ENCODE results near the gene PNMA6E.

Gene PNMA6E

DNA sequence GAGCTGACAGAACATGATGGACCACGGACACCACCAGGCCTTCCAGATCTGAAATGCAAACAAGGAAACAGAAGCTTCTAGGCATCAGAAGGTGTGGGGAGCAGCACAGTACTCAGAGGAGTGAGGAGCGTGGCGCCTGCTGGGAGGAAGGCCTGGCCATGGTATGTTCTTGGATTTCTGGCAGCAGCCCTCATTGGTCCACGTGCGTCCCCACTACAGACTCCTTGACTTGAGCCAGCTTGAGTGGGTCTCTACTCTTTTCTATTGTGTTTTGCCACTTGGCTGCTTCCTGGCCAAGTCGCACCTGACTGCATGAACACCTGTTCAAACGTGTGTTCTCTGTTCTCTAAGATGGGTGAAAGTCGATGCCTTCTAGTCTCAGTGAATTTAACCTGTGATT, 49.2 kb downstream of the PNMA6E start:
- DNase-seq (ENCODE audit: low read depth in 2 of 2) = no peak

GRCh38 chrX:153349952-153350351, 51.2 kb downstream of the PNMA6E start:
- DNase-seq (ENCODE audit: low read depth in 2 of 2) = no peak

DNA sequence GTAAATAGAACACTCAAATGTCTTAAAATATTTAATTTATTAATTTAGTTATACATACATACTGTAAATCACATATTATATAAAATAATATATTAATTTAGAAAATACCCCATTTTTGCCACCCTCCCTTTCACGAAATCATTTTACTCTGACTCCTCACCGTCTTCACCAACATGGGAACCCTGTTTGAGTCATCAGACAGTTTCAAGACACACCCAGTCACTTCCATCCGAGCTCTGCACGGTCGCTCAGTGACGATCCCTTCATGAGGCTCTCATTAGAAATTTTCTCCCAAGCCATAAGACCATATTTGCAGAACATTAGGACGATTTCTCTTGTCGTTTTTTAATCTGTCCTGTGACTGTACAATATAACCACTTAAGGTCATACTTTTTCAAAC, 52.7 kb downstream of the PNMA6E start:
- no peak for DNase-seq (ENCODE audit: low read depth in 2 of 2)

DNA sequence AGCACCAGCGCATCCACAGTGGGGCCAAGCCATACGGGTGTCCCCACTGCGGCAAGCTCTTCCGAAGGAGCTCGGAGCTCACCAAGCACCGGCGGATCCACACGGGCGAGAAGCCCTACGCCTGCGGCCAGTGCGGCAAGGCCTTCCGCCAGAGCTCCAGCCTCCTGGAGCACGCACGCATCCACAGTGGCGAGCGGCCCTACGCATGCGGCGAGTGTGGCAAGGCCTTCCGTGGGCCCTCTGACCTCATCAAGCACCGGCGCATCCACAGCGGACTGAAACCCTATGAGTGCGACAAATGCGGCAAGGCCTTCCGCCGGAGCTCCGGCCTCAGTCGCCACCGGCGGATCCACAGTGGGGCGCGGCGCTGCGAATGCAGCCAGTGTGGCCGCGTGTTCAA, 53.6 kb downstream of the PNMA6E start:
- no peak for DNase-seq (ENCODE audit: low read depth in 2 of 2)
